ENCODE results near the gene PRKCA.

PRKCA gene

DNA sequence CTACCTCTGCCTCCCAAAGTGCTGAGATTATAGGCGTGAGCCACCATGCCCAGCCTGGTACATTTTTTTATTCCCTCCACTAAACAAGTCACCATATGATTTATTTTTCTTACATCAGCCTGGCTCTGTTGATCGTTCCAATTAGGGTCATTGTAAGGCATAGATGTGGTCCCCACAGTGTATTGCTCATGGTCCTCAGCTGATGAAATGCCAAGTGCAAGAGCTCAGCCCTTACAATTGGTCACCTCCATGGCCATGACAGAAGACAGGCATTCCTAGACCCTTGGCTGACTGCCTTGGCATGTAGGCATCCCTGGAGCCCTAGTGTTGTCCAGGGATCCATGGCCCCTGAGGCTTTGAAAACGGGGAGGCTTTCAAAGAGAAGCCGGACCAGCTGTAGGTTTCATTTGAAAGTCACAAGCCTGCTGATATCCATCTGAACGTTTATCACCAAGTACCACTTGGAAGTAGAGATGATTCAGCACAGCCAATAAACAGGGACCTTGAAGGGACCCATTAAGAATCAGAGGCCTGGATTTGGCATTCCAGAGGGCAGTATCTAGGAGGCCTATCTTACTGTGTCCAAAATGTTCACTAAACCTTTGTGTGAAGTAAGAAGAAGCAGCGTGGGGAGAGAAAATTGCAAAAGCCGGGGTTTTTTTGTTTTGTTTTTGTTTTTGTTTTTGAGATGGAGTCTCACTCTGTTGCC lies 20.6 kb upstream of the PRKCA start:
- H3K36me3 ChIP-seq (replicated peaks) = no peaks in the 10 kb centered on the region
- TF ChIP-seq, protein P1, sequence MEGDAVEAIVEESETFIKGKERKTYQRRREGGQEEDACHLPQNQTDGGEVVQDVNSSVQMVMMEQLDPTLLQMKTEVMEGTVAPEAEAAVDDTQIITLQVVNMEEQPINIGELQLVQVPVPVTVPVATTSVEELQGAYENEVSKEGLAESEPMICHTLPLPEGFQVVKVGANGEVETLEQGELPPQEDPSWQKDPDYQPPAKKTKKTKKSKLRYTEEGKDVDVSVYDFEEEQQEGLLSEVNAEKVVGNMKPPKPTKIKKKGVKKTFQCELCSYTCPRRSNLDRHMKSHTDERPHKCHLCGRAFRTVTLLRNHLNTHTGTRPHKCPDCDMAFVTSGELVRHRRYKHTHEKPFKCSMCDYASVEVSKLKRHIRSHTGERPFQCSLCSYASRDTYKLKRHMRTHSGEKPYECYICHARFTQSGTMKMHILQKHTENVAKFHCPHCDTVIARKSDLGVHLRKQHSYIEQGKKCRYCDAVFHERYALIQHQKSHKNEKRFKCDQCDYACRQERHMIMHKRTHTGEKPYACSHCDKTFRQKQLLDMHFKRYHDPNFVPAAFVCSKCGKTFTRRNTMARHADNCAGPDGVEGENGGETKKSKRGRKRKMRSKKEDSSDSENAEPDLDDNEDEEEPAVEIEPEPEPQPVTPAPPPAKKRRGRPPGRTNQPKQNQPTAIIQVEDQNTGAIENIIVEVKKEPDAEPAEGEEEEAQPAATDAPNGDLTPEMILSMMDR (IDR thresholded peaks at IDR 0.05; ENCODE audit: low read depth, low read length, missing control alignments) = no peak
- no peak overlapping the region for H3K4me3 ChIP-seq (ENCODE audit: low read depth, low read length)
- no peak for DNase-seq
- in situ Hi-C loops (cut with HindIII; ENCODE audit: low pct_ligation_motif_present, low sequenced_read_pairs) = no loop called here
- H3K27ac ChIP-seq = no peak overlapping the region
- no peaks in the 10 kb centered on the region for H3K27me3 ChIP-seq (replicated peaks)

DNA sequence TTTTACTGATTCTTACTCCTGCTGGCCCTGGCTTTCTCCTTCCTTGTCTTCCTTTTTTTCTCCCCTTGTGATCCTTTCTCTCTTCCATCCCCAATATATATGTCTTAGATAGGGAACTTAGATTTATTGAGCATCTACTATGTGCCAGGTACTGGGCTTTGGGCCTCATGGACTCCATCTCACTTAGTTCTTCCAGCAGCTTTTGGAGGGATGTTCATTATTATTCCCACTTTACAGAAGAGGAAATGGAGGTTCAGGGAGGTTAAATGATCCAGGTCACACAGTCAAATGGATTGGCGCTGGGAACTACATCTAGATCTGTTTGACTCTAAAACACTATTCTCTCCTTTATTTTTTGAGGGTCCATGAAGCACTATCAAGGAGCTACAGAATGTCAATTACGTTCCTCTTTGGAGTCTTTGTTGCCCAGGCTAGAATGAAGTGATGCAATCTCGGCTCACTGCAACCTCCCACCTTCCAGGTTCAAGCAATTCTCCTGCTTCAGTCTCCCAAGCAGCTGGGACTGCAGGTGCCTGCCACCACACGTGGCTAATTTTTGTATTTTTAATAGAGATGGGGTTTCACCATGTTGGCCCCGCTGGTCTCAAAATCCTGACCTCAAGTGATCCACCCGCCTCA lies 19.0 kb upstream of the PRKCA start:
- H3K4me3 ChIP-seq (ENCODE audit: low read depth, low read length) = no peak overlapping the region
- no peak for DNase-seq
- H3K36me3 ChIP-seq (replicated peaks) = no peaks in the 10 kb centered on the region
- in situ Hi-C loops (cut with HindIII; ENCODE audit: low pct_ligation_motif_present, low sequenced_read_pairs) = no loop called here
- TF ChIP-seq, protein P1 (IDR thresholded peaks at IDR 0.05; ENCODE audit: low read depth, low read length, missing control alignments) = no peak
- no peak overlapping the region for H3K27ac ChIP-seq
- no peaks in the 10 kb centered on the region for H3K27me3 ChIP-seq (replicated peaks)

DNA sequence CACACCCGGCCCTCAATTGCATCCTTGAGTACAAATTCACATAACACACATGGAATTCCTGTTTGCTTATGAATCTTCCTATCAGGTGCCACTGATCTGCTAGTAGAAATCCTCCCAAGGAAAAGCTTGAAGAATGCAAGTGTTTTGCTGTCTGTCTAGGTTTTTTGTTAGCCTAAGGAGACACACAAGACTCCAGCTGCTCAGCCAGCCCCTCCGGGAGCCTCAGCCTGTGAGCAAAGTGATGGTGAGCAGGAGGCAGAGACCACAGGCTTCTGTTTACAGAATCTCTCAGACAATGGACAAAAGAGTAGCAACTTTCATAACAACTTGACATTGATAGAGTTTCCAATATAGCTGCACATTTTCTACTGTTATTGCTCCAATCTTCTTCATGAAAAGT lies 18.4 kb upstream of the PRKCA start:
- TF ChIP-seq, protein P1 (IDR thresholded peaks at IDR 0.05; ENCODE audit: low read depth, low read length, missing control alignments) = no peak
- in situ Hi-C loops (cut with HindIII; ENCODE audit: low pct_ligation_motif_present, low sequenced_read_pairs) = no loop called here

DNA sequence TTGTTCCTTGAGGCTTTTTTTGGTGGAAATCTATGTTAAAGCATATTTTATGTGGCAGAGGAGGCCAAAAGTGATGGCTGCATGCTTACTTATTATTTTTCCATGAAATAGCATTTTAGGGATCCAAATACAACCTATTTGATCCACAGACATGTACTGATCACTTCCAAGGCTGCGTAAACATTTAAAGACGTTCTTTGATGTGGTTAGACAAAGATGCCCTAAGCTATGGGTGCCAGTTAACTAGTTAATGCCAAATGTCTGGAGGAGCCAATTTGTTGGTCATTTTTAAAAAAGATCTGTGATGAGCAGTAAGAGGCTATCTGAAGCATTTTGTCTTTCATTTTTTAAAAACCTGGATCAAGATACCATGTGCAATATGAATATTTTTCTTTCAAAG lies 17.3 kb upstream of the PRKCA start:
- in situ Hi-C loops (cut with HindIII; ENCODE audit: low pct_ligation_motif_present, low sequenced_read_pairs) = no loop called here
- Histone ChIP-seq H3K27ac (no peak overlapping the region), H3K36me3 (replicated peaks) (no peaks in the 10 kb centered on the region), H3K4me3 (ENCODE audit: low read depth, low read length) (no peak overlapping the region), H3K27me3 (replicated peaks) (no peaks in the 10 kb centered on the region)
- DNase-seq = no peak
- TF ChIP-seq, protein P1 (IDR thresholded peaks at IDR 0.05; ENCODE audit: low read depth, low read length, missing control alignments) = no peak

More for the DNA sequence above, 18.4 kb upstream of the PRKCA start:
- DNase-seq = no peak
- Histone ChIP-seq H3K36me3 (replicated peaks) (no peaks in the 10 kb centered on the region), H3K27ac (no peak overlapping the region), H3K27me3 (replicated peaks) (no peaks in the 10 kb centered on the region), H3K4me3 (ENCODE audit: low read depth, low read length) (no peak overlapping the region)

DNA sequence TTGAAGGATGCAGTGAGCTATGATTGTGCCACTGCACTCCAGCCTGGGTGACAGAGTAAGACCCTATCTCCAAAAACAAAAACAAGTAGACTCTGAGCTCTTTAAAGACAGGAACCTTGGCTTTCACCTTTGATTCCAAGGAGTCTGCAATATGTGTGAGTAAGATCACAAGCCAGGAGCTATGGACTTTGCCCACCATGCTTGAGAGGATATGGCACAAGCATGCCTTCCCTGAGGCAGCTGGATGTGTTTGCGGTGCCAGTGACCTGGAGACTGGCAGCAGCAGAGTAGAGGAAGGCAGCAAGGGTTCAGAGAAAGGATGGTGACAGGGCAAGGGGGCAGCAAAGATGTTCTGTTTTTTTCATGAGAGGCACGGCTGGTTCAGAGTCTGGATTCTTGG lies 14.5 kb upstream of the PRKCA start:
- TF ChIP-seq, protein P1 (IDR thresholded peaks at IDR 0.05; ENCODE audit: low read depth, low read length, missing control alignments) = no peak
- no peak for DNase-seq
- in situ Hi-C loops (cut with HindIII; ENCODE audit: low pct_ligation_motif_present, low sequenced_read_pairs) = no loop called here
- Histone ChIP-seq H3K36me3 (replicated peaks) (no peaks in the 10 kb centered on the region), H3K4me3 (ENCODE audit: low read depth, low read length) (no peak overlapping the region), H3K27ac (no peak overlapping the region), H3K27me3 (replicated peaks) (no peaks in the 10 kb centered on the region)

Data from brain microvascular endothelial cell (primary cell).